Body of pancreas (tissue), 4 donors: ENCODE results near the gene GNB1. TPM values are rescaled to one million over a fixed set of nuclear protein-coding genes. Genes with fewer than 3 reads are reported as not detected.
A peak's percentile ranks its signal among the peaks of the same experiment; 100 is the strongest.

Source experiments
- ATAC-seq: fragments of 150-250 bp; one replicate; pipeline ENCODE4 v1.9.1; 2016
- DNase-seq, 4 donors: peaks; one replicate each; pipeline ENCODE4 v3.0.0-alpha.2; 2019
- H3K27ac ChIP-seq, 4 donors: fragments of 200-600 bp; sonication (generic); 1 replicate in 3 of 4; 2 replicates in 1 of 4; pipeline versions ENCODE4 v1.5.1 to v1.6.1; 2016 to 2019; ENCODE audit warnings: mild to moderate bottlenecking in 1 of 4, mixed read lengths in 1 of 4, moderate library complexity in 1 of 4
- H3K27me3 ChIP-seq, 2 donors: fragments of 200-600 bp; sonication (generic); one replicate each; pipeline ENCODE4 v1.6.0; 2016; ENCODE audit warnings: mild to moderate bottlenecking in 1 of 2
- H3K36me3 ChIP-seq, 2 donors: fragments of 200-600 bp; sonication (generic); replicated peaks in 1 of 2; 2 replicates each; pipeline ENCODE4 v1.5.1; 2016; ENCODE audit warnings: low read depth in 2 of 2; ENCODE audit not compliant: insufficient read depth in 1 of 2
- H3K4me1 ChIP-seq: fragments of 200-600 bp; sonication (generic); one replicate; pipeline ENCODE4 v1.6.0; 2016
- H3K4me3 ChIP-seq, 2 donors: fragments of 200-600 bp; sonication (generic); 1 replicate in 1 of 2; 2 replicates in 1 of 2; pipeline ENCODE4 v1.5.1; 2016 to 2019
- H3K9me3 ChIP-seq, 3 donors: fragments of 200-600 bp; sonication (generic); 1 replicate in 2 of 3; 2 replicates in 1 of 3; pipeline ENCODE4 v1.5.1; 2016
- CTCF ChIP-seq, 7 experiments: fragments of 450-650 bp in 4 of 7; fragments of 200-600 bp in 3 of 7; sonication (generic) in 3 of 7; IDR thresholded peaks; one replicate each; pipeline ENCODE4 v1.5.1; 2016 to 2019; ENCODE audit warnings: antibody characterized with exemption in 7 of 7
- POLR2A ChIP-seq, 3 donors: fragments of 450-650 bp; IDR thresholded peaks; one replicate each; pipeline ENCODE4 v1.6.1; 2016; ENCODE audit warnings: antibody characterized with exemption in 3 of 3, mild to moderate bottlenecking in 2 of 3
- WGBS, 2 donors: methylation state at CpG; one replicate each; pipeline ENCODE4 v1.1.5; 2017; 5-methylcytosine and 5-hydroxymethylcytosine counted together
- intact Hi-C: fragments of 100-400 bp; cut with DNase I; formaldehyde crosslinking; loops from one replicate; pipeline ENCODE4 v1.15.1; 2023
- total RNA-seq, 2 donors: library from RNA; depleted of rRNA; stranded (reverse); fragments of >200 nt; gene quantifications; one replicate each; pipeline ENCODE4 v1.1.0, GENCODE V29; 2016

The GNB1 gene
- total RNA-seq, 2 donors from 2014 or later, result 71.3 to 79.1 TPM

GRCh38 chr1:1914971-1915692 is 24.2 kb upstream of the GNB1 start, which contains the start of gene CALML6:
CALML6 (plus strand) TSS chr1:1915260; CDS start chr1:1915281, 21 bp downstream.
- intact Hi-C loops, result no loop called here
- Histone ChIP-seq H3K9me3 (no peaks in the 10 kb centered on the region), H3K27ac (peak within 1 kb of the TSS; percentile 81 to 96 (median 93)), H3K36me3 (no peaks in the 10 kb centered on the region), H3K27me3 (no peaks in the 10 kb centered on the region), H3K4me1 (peaks cover 65% of the 10 kb centered on the region), H3K4me3 (no peak within 1 kb of the TSS)
- DNase-seq (peak in 3 of 4 donors; percentile 37 to 46 (median 45)), ATAC-seq (no peak)
- TF ChIP-seq POLR2A (IDR thresholded peaks at IDR 0.05) (no peak), CTCF (IDR thresholded peaks at IDR 0.05) (no peak)
- 70 to 82% methylated on average over 2 to 13 of the region's 15 CpGs for WGBS, 2 donors

GRCh38 chr1:1914101-1914970 is 23.4 kb upstream of the GNB1 start:
- H3K4me3 ChIP-seq, result no peak overlapping the region
- ATAC-seq, result no peak
- no peaks in the 10 kb centered on the region for H3K27me3 ChIP-seq
- TF ChIP-seq POLR2A (IDR thresholded peaks at IDR 0.05), result no peak
- TF ChIP-seq CTCF (IDR thresholded peaks at IDR 0.05), result no peak
- intact Hi-C loops, result no loop called here
- WGBS, 2 donors, result 32 to 34% methylated on average over 8 to 14 of the region's 20 CpGs
- H3K27ac ChIP-seq, result peak overlapping the region; percentile 81 to 96 (median 93)
- DNase-seq, result peak in 3 of 4 donors; percentile 45 to 66 (median 55)
- no peaks in the 10 kb centered on the region for H3K9me3 ChIP-seq
- no peaks in the 10 kb centered on the region for H3K36me3 ChIP-seq
- H3K4me1 ChIP-seq, result peaks cover 67% of the 10 kb centered on the region

GRCh38 chr1:1911350-1912041 is 20.6 kb upstream of the GNB1 start:
- TF ChIP-seq POLR2A (IDR thresholded peaks at IDR 0.05) (no peak), CTCF (IDR thresholded peaks at IDR 0.05) (no peak)
- intact Hi-C loops, result no loop called here
- peak in 2 of 4 donors; percentile 2 to 13 for DNase-seq

GRCh38 chr1:1910651-1911331 is 19.9 kb upstream of the GNB1 start:
- intact Hi-C loops, result no loop called here
- Histone ChIP-seq H3K4me3 (no peak overlapping the region), H3K4me1 (peaks cover 62% of the 10 kb centered on the region), H3K27ac (no peak overlapping the region), H3K27me3 (no peaks in the 10 kb centered on the region), H3K36me3 (no peaks in the 10 kb centered on the region), H3K9me3 (no peaks in the 10 kb centered on the region)
- ATAC-seq (no peak), DNase-seq (peak; percentile 3 to 21 (median 10))
- 89 to 96% methylated on average over 7 to 15 of the region's 22 CpGs for WGBS, 2 donors
- TF ChIP-seq CTCF (IDR thresholded peaks at IDR 0.05) (no peak), POLR2A (IDR thresholded peaks at IDR 0.05) (no peak)

More at GRCh38 chr1:1911350-1912041, 20.6 kb upstream of the GNB1 start:
- Histone ChIP-seq H3K4me3 (no peak overlapping the region), H3K4me1 (peaks cover 62% of the 10 kb centered on the region), H3K36me3 (no peaks in the 10 kb centered on the region), H3K27me3 (no peaks in the 10 kb centered on the region), H3K27ac (no peak overlapping the region), H3K9me3 (no peaks in the 10 kb centered on the region)
- ATAC-seq, result no peak
- 84 to 93% methylated on average over 13 of the region's 13 CpGs for WGBS, 2 donors
